T47D (cell line): Measurements from ENCODE around the gene DNM3.

Source experiments
- DNase-seq, 2 experiments: peaks; one replicate each; pipeline versions ENCODE4 v3.0.0 to v3.0.0-alpha.2; 2011 to 2012; ENCODE audit warnings: low read depth in 1 of 2, low spot score in 1 of 2
- JUND ChIP-seq: IDR thresholded peaks from 2 replicates; pipeline ENCODE4 v1.6.1; 2012; ENCODE audit warnings: low read depth
- in situ Hi-C: cut with HindIII; loops from 2 replicates; pipeline ENCODE4 v1.10.0; 2016; ENCODE audit warnings: low sequenced_read_pairs, low pct_unique_long_range_greater_than_20kb

Gene DNM3

DNA sequence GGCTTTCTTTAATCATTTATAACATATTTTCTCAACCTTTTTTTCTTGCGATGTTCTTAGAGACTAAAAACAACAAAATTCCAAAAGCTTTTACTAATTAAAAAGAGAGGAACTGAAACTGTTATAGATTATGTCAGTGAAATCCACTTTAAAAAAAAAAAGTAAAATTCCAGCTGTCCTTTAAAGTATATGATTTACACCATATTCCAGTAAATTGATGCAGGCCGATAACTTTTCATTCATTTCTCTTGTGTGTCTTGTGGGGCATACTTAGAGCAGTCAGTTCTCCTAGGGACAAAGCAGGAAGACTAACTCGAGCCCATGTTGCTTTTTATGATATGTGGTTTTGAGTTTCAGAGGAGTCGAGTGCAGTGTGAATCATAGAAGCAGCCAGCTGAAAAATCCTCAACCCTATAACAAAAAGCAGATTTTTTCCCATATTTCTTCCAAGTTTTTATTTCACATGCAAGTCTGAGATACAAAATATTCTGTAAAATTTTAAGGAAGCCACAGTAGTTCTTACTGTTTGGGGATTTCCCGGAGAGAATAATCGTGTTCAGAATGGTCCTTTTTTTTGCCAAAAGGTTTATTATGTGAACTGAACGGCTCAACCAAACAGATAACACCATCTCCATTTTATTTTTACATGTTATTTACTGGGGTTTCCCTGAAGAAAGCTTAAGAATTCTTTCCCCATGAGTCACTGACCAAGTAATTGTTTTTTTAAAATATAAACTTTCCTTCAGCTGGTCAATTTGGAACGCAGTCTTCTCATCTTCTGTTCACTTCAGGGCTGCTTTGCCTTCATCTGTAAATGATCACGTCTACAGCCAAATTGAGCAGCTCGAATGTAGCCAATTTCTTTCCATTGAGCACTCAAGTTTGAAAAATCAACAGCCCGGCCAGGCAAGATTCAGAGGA, 502.2 kb downstream of the DNM3 start:
- DNase-seq = no peak
- TF ChIP-seq JUND = no peak
- in situ Hi-C loops = no loop called here

DNA sequence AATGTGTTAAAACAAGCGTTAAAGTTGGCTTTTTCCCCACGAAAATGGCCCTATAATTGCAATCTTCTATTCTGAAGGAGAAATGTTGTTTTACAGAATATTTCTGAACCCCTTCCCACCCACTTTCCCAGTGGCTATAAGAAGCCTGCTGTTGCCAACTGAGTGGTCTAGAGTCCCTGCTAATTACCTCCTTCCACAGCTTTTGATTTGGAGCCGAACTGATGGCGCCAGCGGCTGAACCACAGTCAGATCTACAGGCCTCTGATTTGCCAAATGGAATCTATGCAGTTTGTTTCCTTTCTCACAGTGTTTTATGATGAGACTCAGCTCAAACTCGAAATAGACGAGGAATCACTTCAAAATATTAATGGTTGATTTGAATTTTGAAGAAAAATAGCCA, 503.1 kb downstream of the DNM3 start:
- in situ Hi-C loops = no loop called here
- DNase-seq = no peak

DNA sequence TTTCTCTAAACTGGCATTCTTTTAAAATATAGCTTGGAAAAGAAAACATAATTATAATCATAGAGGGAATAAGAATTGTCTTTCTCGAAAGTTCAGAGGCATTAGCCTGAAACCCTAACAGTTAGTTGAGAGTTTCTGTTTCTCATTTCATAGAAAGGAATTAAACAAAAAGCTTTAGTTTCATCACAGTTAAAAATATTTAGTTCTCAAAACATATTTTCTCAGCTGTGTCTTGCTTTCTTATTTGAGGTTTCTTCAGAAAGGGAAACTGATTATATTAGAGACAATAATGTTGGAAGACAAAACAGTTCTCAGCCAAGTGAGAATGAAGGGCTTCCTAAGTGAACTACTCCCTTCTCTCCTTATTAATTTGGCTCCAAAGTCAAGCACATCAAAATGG, 503.8 kb downstream of the DNM3 start:
- in situ Hi-C loops = no loop called here
- DNase-seq = no peak
- TF ChIP-seq JUND = no peak

More for the DNA sequence above, 503.1 kb downstream of the DNM3 start:
- TF ChIP-seq JUND = no peak

DNA sequence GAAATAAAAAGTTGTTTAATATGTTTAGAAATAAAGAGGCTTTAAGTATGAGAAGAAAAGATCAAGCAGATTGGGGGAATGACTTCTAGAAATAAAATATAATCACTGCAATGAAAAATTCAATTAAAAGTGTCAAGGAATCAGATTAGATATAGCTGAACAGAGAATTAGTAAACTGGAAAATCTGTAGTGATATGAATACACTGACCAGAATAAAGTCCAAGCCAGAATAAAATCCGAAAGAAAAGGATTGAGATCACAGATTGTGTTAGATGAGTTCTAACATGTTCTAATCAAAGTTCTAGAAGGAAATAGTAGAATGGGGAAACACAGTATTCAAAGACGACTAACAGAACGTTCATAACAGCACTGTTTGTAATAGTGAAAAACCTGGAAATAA, 506.1 kb downstream of the DNM3 start:
- no peak for DNase-seq
- in situ Hi-C loops = no loop called here
- no peak for TF ChIP-seq JUND

DNA sequence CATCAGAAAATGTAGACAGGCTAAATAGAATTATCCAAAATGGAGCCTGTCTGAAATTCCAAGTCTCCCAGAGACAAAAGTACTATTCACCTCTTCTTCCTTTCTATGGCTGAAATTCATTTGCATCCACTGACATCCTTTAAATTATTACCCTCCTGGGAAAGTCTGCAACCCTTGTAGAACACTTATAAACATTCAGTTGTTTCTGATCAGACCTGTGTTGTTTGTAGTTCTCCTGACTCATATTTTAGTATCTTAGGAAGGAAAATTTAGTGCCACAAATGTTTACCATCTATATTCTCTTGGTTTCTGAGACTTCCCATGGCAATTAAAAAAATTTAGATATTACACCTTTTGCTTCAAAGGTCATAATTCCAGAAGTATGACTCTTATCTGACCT, 509.6 kb downstream of the DNM3 start:
- no peak for DNase-seq
- no peak for TF ChIP-seq JUND
- in situ Hi-C loops = no loop called here

DNA sequence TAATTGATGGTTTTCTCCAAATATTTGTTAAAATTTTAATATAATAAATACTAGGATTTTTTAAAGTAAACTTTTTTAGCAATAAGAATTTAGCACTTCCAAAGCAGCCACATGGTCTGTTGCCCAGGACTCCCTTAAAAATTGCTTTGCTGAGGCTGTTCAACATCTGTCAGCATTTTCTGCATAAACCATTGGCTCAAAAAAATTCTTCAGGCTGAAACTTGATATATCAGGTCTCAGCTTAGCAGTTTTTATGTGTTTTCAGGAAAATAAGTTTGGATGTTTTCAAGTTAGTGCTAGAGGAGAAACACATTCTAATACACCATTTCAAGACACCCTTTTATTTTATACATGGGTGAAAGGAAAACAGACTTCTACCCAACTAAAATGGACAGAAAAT, 510.0 kb downstream of the DNM3 start:
- in situ Hi-C loops = no loop called here
- no peak for TF ChIP-seq JUND
- no peak for DNase-seq

DNA sequence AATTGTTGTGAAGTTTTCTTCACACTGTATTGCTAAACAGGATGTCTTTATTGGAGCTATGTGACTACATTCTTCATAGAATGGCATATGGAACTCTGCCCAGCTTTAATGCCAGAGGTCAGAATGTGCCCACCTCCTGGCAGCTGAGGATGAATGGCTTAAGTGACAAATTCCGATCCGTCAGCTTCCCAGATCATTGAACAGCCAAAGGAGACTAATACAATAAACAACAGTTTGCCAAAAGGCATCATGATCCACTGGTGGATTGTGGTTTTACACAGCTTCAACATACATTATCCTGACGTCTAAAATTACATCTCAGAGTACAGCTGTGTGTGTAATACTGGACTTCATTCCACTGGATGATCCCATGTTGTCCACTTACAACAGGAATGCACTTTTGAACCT, 510.5 kb downstream of the DNM3 start:
- no peak for TF ChIP-seq JUND
- in situ Hi-C loops = no loop called here
- peak in 1 of 2 experiments; percentile 10 for DNase-seq

DNA sequence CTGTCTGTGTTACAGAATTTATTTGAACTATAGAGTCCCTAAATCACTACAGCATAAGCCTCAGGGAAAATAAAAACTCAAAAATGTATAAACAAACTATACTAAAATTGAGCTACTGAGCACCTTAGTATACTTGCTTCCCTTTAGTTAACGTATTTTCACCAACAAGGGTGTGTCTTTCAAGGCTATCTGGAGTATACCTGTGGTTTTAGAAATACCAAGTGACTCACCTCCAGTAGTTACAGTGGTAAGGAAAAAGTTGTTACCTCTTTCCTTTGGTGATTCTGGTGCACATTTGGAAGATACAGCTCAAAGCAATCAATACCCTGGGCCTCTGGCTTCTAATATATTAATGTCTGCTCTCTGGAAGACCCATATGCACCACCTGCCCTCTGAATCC, 511.1 kb downstream of the DNM3 start:
- in situ Hi-C loops = no loop called here
- no peak for DNase-seq

DNA sequence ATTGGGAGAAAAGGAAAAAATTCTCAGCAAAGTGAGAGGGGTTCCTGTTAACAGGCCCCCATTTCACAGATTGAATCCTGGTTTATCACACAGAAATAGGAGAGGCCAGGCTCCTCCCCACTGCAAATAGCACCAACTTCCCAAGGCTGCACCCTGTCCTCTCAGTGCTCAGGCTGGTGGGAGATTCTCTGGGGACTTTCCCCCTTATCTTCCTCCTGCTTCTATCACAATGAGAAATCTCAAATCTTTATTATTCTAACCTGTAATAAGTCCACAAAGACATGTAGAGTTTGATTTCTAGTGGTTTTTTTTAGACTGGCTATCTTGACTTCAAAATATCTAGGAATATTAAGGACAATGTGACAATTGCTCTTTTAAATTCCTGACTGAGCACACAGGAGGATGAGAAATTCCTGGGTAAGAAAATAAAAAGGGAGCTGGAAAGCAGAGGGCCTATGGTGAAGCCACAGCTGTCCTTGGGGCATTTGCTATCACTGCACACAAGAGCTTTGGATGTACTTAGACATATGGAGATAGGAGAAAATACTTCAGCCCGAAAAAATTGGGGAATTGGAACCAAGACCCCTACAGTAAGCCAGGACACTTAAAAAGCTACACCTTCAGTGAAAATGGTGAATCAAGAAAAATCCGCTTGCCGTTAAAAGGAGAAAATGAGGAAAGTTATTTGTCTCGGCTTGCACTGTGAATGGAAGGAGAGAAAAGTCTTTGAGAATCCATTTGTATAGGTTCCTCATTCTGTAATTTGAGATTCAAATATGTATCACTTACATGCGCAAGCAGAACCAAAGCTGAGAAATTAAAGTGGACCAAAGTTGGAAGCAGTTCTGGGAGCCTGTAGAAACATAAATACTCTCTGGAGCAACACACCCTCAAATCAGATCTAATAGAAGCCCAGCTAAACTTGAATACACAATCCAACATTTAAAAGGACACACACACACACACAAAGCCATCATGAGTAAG, 513.3 kb downstream of the DNM3 start:
- DNase-seq = no peak
- in situ Hi-C loops = no loop called here
- TF ChIP-seq JUND = no peak

More for the DNA sequence above, 511.1 kb downstream of the DNM3 start:
- no peak for TF ChIP-seq JUND

DNA sequence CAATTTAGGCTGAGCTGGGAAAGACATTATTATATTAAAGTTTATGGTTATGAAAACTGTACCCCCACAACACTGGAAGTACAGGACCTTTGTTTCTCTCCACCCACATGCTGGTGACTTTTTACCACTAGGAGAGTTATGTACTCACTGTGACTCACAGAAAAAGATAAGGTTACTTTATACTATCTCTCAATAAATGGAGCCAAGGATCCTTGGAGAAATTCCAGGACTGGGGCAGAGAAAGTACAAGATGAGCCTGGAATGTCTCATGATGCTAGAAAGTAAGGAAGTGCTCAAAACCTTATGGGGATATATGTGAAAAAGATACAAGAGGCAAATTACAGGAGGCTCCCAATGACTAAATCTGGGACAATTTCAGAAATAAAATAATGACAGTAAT, 515.3 kb downstream of the DNM3 start:
- in situ Hi-C loops = no loop called here
- no peak for DNase-seq
- no peak for TF ChIP-seq JUND

DNA sequence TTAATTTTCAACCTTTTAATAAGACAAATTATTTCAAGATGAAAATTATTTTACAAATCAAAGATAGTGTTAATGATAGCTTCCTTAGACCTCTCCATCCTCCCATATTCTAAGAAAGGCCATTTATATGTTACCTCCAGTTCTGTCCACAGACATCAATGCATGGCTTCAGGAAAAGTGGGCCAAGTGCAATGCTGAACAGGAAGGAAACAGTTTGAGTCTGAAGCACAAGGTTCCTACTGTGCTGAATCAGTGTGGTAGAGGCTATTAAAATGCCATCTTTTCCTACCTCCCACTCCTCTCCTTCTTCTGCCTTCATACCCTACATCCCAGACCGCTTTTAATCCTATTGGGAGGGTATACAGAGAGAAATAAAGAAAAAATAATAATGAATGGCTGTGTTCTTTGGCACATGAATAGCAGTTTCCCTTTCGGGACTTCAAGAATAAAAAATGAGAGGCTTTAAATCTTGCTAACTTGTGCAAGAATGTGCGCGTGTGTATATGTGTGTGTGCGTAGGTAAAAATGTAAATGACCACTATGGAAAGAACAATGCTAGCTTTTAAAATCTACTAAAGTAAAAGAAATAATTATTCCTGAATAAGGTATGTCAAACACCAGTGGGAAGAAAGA, 516.6 kb downstream of the DNM3 start:
- no peak for DNase-seq
- in situ Hi-C loops = no loop called here

DNA sequence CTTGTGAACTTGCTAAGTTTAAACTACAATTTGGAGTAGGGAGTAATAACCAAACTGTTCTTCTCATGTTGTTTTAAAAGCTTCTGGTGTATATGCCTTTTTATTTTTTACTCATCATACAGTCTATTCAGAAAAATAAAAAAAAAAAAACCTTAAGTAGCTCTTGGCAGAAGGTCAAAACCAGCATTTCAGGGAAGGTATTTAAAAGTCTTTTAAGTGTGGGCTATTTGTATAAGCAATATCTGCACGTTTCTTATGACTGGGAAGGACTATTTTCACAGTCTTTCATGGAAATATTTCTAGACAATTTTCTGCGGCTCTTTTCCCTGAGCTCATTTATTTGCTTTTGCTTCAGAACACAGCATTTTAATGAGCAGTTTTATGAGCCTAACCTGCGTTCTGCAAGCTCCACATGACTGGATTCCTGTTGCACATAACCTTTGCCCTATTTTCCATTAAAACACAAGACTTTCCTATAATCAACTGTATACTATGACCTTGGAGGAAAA, 518.2 kb downstream of the DNM3 start:
- TF ChIP-seq JUND = peak; percentile 59; the same call in 1 of the 2 replicates
- peak in 1 of 2 experiments; percentile 69 for DNase-seq
- in situ Hi-C loops = no loop called here

More for the DNA sequence above, 516.6 kb downstream of the DNM3 start:
- no peak for TF ChIP-seq JUND
